K562 (cell line): ENCODE data around the gene CCDC73. TPM values are rescaled to one million over a fixed set of nuclear protein-coding genes. Genes with fewer than 3 reads are reported as not detected.

Experiments
- ATAC-seq: fragments of 200-7000 bp; cut with Tn5 transposase; 3 replicates; pipeline ENCODE4 v1.9.1; 2020; ENCODE audit warnings: moderate library complexity
- BruUV-seq: library from RNA; stranded (reverse); fragments of 400-500 nt; replicated peaks from 2 replicates; lab custom pipeline; 2021; lab: Mats Ljungman, UMichigan
- CTCF ChIA-PET: fragments of 300-600 bp; formaldehyde crosslinking; extraction: SDS; loops from one replicate; lab custom pipeline; 2021; ENCODE audit warnings: low intra/inter-chr PET ratio; lab: Yijun Ruan, JAX
- POLR2A ChIA-PET: fragments of 300-600, 350-650 bp; sonication (Branson Sonifier 250); formaldehyde crosslinking; extraction: SDS; loops from one replicate; lab custom pipeline; 2021; ENCODE audit warnings: antibody characterized with exemption, inconsistent platforms; lab: Yijun Ruan, JAX
- DNase-seq, 4 experiments: peaks; one replicate each; pipeline versions ENCODE4 v3.0.0 to v3.0.0-alpha.2; 2011 to 2018; ENCODE audit warnings: low spot score in 3 of 4, mixed read lengths in 3 of 4; ENCODE audit errors: extremely low read depth in 1 of 4
- FAIRE-seq: peaks from 2 replicates; lab custom pipeline; 2011; peaks lifted over from hg19 to GRCh38; lab: Jason Lieb, UNC
- H2AFZ ChIP-seq: 2 replicates; pipeline ENCODE4 v1.6.0; 2011; ENCODE audit warnings: low read depth, low read length, control low read depth, inconsistent platforms
- H3K27ac ChIP-seq: fragments of 200-600 bp; 3 replicates; pipeline ENCODE4 v1.8.0; 2011; ENCODE audit warnings: low read depth, mild to moderate bottlenecking, control low read depth, inconsistent platforms, low read length, moderate library complexity, mixed read lengths; ENCODE audit errors: extremely low read depth
- H3K27me3 ChIP-seq, 2 experiments: fragments of 300-600 bp in 1 of 2; 2 replicates in 1 of 2; 3 replicates in 1 of 2; pipeline versions ENCODE4 v1.6.0 to v1.8.0; 2011; ENCODE audit warnings: inconsistent platforms in 2 of 2, low read length in 2 of 2, mild to moderate bottlenecking in 1 of 2, mixed read lengths in 1 of 2, moderate library complexity in 1 of 2; ENCODE audit not compliant: control insufficient read depth in 2 of 2, insufficient read depth in 2 of 2
- H3K36me3 ChIP-seq: fragments of 300-600 bp; 3 replicates; pipeline ENCODE4 v1.8.0; 2011; ENCODE audit warnings: mild to moderate bottlenecking, low read length, inconsistent platforms; ENCODE audit not compliant: control insufficient read depth, insufficient read depth
- H3K4me1 ChIP-seq, 2 experiments: fragments of 200-600 bp in 1 of 2; replicated peaks in 1 of 2; 2 replicates in 1 of 2; 3 replicates in 1 of 2; pipeline versions ENCODE4 v1.5.1 to v1.8.0; 2011; ENCODE audit warnings: inconsistent platforms in 2 of 2, low read length in 2 of 2, mild to moderate bottlenecking in 1 of 2, mixed read lengths in 1 of 2, moderate library complexity in 1 of 2; ENCODE audit not compliant: control insufficient read depth in 2 of 2, insufficient read depth in 2 of 2
- H3K4me2 ChIP-seq: 2 replicates; pipeline ENCODE4 v1.6.1; 2011; ENCODE audit warnings: low read length, control low read depth, inconsistent platforms, mixed read lengths; ENCODE audit not compliant: insufficient read depth
- H3K4me3 ChIP-seq: fragments of 200-600 bp; sonication (generic), shearing (Covaris generic); 2 replicates; pipeline ENCODE4 v1.5.1; 2016; ENCODE audit warnings: control low read depth, inconsistent platforms
- H3K79me2 ChIP-seq: fragments of 200-600 bp; 3 replicates; pipeline ENCODE4 v1.8.0; 2011; ENCODE audit warnings: low read length, inconsistent platforms; ENCODE audit not compliant: control insufficient read depth, insufficient read depth
- H3K9ac ChIP-seq, 2 experiments: 2 replicates each; pipeline versions ENCODE4 v1.6.0 to v1.6.1; 2011; ENCODE audit warnings: low read depth in 2 of 2, low read length in 2 of 2, control low read depth in 1 of 2, inconsistent platforms in 1 of 2, mild to moderate bottlenecking in 1 of 2, mixed read lengths in 1 of 2; ENCODE audit not compliant: insufficient read depth in 1 of 2
- H3K9me1 ChIP-seq: one replicate; pipeline ENCODE4 v1.6.0; 2011; ENCODE audit warnings: inconsistent platforms, mild to moderate bottlenecking, low read length, moderate library complexity; ENCODE audit not compliant: control insufficient read depth, insufficient read depth
- H3K9me3 ChIP-seq: replicated peaks from 2 replicates; pipeline ENCODE4 v1.5.1; 2011; ENCODE audit warnings: low read depth, low read length, inconsistent platforms; ENCODE audit not compliant: control insufficient read depth, insufficient read depth
- H4K20me1 ChIP-seq: replicated peaks from 2 replicates; pipeline ENCODE4 v1.6.1; 2011; ENCODE audit warnings: low read length, inconsistent platforms, mixed read lengths; ENCODE audit not compliant: control insufficient read depth, insufficient read depth
- ARNT ChIP-seq, 2 experiments: fragments of 450-650 bp; IDR thresholded peaks; 2 replicates each; pipeline ENCODE4 v1.6.1; 2016; ENCODE audit warnings: mild to moderate bottlenecking in 1 of 2
- ERF ChIP-seq: fragments of 450-650 bp; formaldehyde crosslinking; IDR thresholded peaks from 2 replicates; pipeline ENCODE4 v1.4.0; 2020; ENCODE audit warnings: mild to moderate bottlenecking, mixed read lengths
- HNRNPL ChIP-seq: fragments of 200-400 bp; formaldehyde crosslinking; IDR thresholded peaks from 2 replicates; pipeline ENCODE4 v1.6.1; 2017; ENCODE audit warnings: low read depth, mild to moderate bottlenecking, low read length
- ILF3 ChIP-seq: fragments of 450-650 bp; IDR thresholded peaks from 2 replicates; pipeline ENCODE4 v1.6.1; 2018; ENCODE audit warnings: antibody characterized with exemption, mild to moderate bottlenecking, moderate library complexity, borderline replicate concordance
- PCBP2 ChIP-seq: fragments of 200-400 bp; formaldehyde crosslinking; IDR thresholded peaks from 2 replicates; pipeline ENCODE4 v1.6.1; 2018; ENCODE audit warnings: low read length, low read depth, mild to moderate bottlenecking, moderate library complexity; ENCODE audit not compliant: poor library complexity, severe bottlenecking
- SRSF9 ChIP-seq: fragments of 200-400 bp; formaldehyde crosslinking; IDR thresholded peaks from 2 replicates; pipeline ENCODE4 v1.6.1; 2017; ENCODE audit warnings: low read depth, low read length, borderline replicate concordance
- ZNF408 ChIP-seq: fragments of 250-450 bp; sonication (Bioruptor Pico); IDR thresholded peaks from 2 replicates; pipeline ENCODE4 v1.4.0; 2020; ENCODE audit warnings: low read depth, mild to moderate bottlenecking, moderate library complexity
- ZNF57 ChIP-seq: fragments of 450-650 bp; formaldehyde crosslinking; IDR thresholded peaks from 2 replicates; pipeline ENCODE4 v1.4.0; 2020; ENCODE audit warnings: mild to moderate bottlenecking, moderate library complexity
- WGBS: fragments of 100-300 bp; shearing (Covaris generic); methylation state at CpG from one replicate; pipeline ENCODE4 v1.1.6; 2016; ENCODE audit warnings: low coverage, mixed read lengths; ENCODE audit not compliant: insufficient coverage; ENCODE audit errors: missing lambda C conversion rate; 5-methylcytosine and 5-hydroxymethylcytosine counted together
- in situ Hi-C: fragments of 300-500 bp; cut with MboI; formaldehyde crosslinking; loops from 4 replicates; pipeline ENCODE4 v1.15.0; 2018; ENCODE audit warnings: inconsistent platforms, mixed read lengths
- intact Hi-C: fragments of 100-400 bp; cut with micrococcal nuclease; formaldehyde crosslinking; loops from 2 replicates; pipeline ENCODE4 v1.14.2; 2022
- polyA plus RNA-seq, 8 experiments: library from polyadenylated mRNA; depleted of rRNA in 4 of 8; stranded (reverse) in 5 of 8; unstranded in 3 of 8; fragments of >200 nt; fragmentation: Nextera tagmentation in 2 of 8; fragmentation: Illumina TruSeq in 1 of 8; extraction: Ambion mirVana in 2 of 8; extraction: Trizol in 1 of 8; gene quantifications; 2 replicates each; pipeline versions ENCODE4 v1.2.1 to v1.2.3, GENCODE V29; 2011 to 2014; ENCODE audit warnings: inconsistent platforms in 1 of 8, missing spikeins in 1 of 8
- total RNA-seq, 7 experiments: library from RNA; depleted of rRNA in 6 of 7; stranded (reverse); fragments of >200 nt in 6 of 7; fragmentation: Illumina TruSeq in 2 of 7; extraction: Trizol in 2 of 7; gene quantifications; 2 replicates each; pipeline versions ENCODE4 v1.2.1 to v1.2.3, GENCODE V29; 2011 to 2021; ENCODE audit warnings: low replicate concordance in 1 of 7
- TF ChIP-seq, protein P1 (sequence below): fragments of 250-450 bp; sonication (Bioruptor Pico); IDR thresholded peaks from 2 replicates; pipeline ENCODE4 v1.4.0; 2020; ENCODE audit warnings: mild to moderate bottlenecking, moderate library complexity
- TF ChIP-seq, protein P2 (sequence below): fragments of 250-450 bp; sonication (Bioruptor Pico); IDR thresholded peaks from 2 replicates; pipeline ENCODE4 v1.4.0; 2020; ENCODE audit warnings: mild to moderate bottlenecking, moderate library complexity

CCDC73 gene
- total and polyA plus RNA-seq, 9 of the 15 experiments (the other 6 are each of a cell fraction or from before 2014, with no cell fraction given) = 0.20 to 0.21 TPM; not detected in 7

- TF ChIP-seq PCBP2 = no peak
- TF ChIP-seq ERF (CRISPR knock-in tag) = no peak
- TF ChIP-seq, protein P1, sequence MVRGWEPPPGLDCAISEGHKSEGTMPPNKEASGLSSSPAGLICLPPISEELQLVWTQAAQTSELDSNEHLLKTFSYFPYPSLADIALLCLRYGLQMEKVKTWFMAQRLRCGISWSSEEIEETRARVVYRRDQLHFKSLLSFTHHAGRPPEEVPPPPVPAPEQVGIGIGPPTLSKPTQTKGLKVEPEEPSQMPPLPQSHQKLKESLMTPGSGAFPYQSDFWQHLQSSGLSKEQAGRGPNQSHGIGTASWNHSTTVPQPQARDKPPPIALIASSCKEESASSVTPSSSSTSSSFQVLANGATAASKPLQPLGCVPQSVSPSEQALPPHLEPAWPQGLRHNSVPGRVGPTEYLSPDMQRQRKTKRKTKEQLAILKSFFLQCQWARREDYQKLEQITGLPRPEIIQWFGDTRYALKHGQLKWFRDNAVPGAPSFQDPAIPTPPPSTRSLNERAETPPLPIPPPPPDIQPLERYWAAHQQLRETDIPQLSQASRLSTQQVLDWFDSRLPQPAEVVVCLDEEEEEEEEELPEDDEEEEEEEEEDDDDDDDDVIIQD (CRISPR knock-in tag) = no peak
- no peak for TF ChIP-seq SRSF9
- no peak for TF ChIP-seq ARNT (IDR thresholded peaks at IDR 0.05)
- TF ChIP-seq HNRNPL = no peak
- TF ChIP-seq, all 486 proteins: peak for 0
These were observed 9.2 kb downstream of the CCDC73 start (continued) for GRCh38 chr11:32785262-32785661.

- WGBS = 0% methylated on average over 5 of the region's 5 CpGs
- FAIRE-seq = no peak
These were observed 12.7 kb downstream of the CCDC73 start for GRCh38 chr11:32781721-32782120.

More at GRCh38 chr11:32781721-32782120, 12.7 kb downstream of the CCDC73 start:
- H3K4me2 ChIP-seq = no peak overlapping the region
- no peaks in the 10 kb centered on the region; a peak in 1 of 5 replicates for H3K27me3 ChIP-seq
- H3K79me2 ChIP-seq = no peaks in the 10 kb centered on the region
- intact Hi-C loops (no loop called here), in situ Hi-C loops (no loop called here)
- CTCF ChIA-PET = no interaction called here
- no peaks in the 10 kb centered on the region for H3K9me3 ChIP-seq
- no peak overlapping the region for H2AFZ ChIP-seq
- no peaks in the 10 kb centered on the region for H4K20me1 ChIP-seq
- no peak for DNase-seq
- H3K36me3 ChIP-seq = no peaks in the 10 kb centered on the region
- H3K9me1 ChIP-seq = no peaks in the 10 kb centered on the region
- no peak overlapping the region for H3K9ac ChIP-seq
- TF ChIP-seq ZNF408 (CRISPR knock-in tag) (no peak), ILF3 (no peak), ZNF57 (no peak)
- TF ChIP-seq, protein P2, sequence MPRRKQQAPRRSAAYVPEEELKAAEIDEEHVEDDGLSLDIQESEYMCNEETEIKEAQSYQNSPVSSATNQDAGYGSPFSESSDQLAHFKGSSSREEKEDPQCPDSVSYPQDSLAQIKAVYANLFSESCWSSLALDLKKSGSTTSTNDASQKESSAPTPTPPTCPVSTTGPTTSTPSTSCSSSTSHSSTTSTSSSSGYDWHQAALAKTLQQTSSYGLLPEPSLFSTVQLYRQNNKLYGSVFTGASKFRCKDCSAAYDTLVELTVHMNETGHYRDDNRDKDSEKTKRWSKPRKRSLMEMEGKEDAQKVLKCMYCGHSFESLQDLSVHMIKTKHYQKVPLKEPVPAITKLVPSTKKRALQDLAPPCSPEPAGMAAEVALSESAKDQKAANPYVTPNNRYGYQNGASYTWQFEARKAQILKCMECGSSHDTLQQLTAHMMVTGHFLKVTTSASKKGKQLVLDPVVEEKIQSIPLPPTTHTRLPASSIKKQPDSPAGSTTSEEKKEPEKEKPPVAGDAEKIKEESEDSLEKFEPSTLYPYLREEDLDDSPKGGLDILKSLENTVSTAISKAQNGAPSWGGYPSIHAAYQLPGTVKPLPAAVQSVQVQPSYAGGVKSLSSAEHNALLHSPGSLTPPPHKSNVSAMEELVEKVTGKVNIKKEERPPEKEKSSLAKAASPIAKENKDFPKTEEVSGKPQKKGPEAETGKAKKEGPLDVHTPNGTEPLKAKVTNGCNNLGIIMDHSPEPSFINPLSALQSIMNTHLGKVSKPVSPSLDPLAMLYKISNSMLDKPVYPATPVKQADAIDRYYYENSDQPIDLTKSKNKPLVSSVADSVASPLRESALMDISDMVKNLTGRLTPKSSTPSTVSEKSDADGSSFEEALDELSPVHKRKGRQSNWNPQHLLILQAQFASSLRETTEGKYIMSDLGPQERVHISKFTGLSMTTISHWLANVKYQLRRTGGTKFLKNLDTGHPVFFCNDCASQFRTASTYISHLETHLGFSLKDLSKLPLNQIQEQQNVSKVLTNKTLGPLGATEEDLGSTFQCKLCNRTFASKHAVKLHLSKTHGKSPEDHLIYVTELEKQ = no peak
- H3K4me3 ChIP-seq = no peak overlapping the region
- ATAC-seq = no peak
- H3K4me1 ChIP-seq = no peaks in the 10 kb centered on the region
- POLR2A ChIA-PET = no interaction called here
- BruUV-seq = no TSS peak
- no peak overlapping the region for H3K27ac ChIP-seq
